ENCODE measurements around the gene OR10J1.
"Not testable (repeated sequence)": the region's sequence is repeated elsewhere in the genome, so short reads cannot be mapped to it uniquely, and the experiment has no call there.

OR10J1 gene

DNA sequence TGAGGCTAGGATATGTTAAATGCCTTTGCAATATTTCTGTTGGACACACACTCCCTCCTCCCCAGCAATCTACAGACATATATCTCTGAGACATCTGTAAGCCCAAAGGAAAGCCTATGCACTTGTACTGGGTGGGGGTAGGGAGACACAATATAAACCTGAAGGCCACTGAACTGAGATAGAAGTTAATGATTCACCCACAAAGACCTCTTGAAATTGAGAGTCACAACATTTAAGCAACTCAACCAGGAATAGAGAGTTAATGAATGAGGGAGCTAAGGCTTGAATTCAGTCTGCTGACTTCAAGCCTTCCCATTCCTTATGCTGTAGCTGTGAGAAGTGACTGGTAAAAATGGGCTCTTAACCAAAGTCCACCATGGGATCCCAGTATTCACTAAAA lies 5.0 kb downstream of the OR10J1 start:
- TF ChIP-seq, protein P1, sequence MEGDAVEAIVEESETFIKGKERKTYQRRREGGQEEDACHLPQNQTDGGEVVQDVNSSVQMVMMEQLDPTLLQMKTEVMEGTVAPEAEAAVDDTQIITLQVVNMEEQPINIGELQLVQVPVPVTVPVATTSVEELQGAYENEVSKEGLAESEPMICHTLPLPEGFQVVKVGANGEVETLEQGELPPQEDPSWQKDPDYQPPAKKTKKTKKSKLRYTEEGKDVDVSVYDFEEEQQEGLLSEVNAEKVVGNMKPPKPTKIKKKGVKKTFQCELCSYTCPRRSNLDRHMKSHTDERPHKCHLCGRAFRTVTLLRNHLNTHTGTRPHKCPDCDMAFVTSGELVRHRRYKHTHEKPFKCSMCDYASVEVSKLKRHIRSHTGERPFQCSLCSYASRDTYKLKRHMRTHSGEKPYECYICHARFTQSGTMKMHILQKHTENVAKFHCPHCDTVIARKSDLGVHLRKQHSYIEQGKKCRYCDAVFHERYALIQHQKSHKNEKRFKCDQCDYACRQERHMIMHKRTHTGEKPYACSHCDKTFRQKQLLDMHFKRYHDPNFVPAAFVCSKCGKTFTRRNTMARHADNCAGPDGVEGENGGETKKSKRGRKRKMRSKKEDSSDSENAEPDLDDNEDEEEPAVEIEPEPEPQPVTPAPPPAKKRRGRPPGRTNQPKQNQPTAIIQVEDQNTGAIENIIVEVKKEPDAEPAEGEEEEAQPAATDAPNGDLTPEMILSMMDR (IDR thresholded peaks at IDR 0.05; ENCODE audit: insufficient read depth, low read length, missing control alignments), result no peak
- POLR2A ChIA-PET, result no interaction called here
- CTCF ChIA-PET, result no interaction called here
- H3K4me3 ChIP-seq (ENCODE audit: low read depth, low read length), result no peak overlapping the region
- DNase-seq (ENCODE audit: low read depth, low spot score), result no peak

DNA sequence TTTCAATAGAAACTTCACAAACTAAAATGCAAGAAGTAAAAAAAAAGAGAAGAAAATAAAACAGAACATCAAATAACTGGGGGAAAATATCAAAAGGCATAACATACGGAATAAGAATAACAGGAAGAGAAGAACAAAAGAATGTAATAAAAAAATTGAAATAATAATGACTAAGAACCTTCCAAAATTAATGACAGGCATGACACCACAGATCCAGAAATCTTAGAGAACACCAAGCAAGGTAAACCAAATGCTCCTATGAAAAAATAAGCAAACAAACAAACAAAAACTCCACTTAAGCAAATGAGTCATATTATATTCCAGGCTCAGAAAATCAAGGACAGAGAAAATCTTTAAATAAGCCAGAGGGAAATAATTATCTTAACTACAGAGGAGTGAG lies 8.7 kb downstream of the OR10J1 start:
- no peak overlapping the region for H3K4me3 ChIP-seq (ENCODE audit: low read depth, low read length)
- TF ChIP-seq, protein P1 (IDR thresholded peaks at IDR 0.05; ENCODE audit: insufficient read depth, low read length, missing control alignments), result no peak
- ChIA-PET POLR2A (no interaction called here), CTCF (no interaction called here)
- DNase-seq (ENCODE audit: low read depth, low spot score), result no peak

DNA sequence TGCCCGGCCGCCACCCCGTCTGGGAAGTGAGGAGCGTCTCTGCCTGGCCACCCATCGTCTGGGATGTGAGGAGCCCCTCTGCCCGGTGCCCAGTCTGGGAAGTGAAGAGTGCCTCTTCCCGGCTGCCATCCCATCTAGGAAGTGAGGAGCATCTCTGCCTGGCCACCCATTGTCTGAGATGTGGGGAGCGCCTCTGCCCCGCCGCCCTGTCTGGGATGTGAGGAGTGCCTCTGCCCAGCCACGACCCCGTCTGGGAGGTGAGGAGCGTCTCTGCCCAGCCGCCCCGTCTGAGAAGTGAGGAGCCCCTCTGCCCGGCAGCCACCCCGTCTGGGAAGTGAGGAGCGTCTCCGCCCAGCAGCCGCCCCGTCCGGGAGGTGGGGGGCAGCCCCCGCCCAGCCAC lies 10.1 kb downstream of the OR10J1 start:
- H3K4me3 ChIP-seq (ENCODE audit: low read depth, low read length); CTCF ChIA-PET; POLR2A ChIA-PET; DNase-seq (ENCODE audit: low read depth, low spot score): not testable (repeated sequence)

DNA sequence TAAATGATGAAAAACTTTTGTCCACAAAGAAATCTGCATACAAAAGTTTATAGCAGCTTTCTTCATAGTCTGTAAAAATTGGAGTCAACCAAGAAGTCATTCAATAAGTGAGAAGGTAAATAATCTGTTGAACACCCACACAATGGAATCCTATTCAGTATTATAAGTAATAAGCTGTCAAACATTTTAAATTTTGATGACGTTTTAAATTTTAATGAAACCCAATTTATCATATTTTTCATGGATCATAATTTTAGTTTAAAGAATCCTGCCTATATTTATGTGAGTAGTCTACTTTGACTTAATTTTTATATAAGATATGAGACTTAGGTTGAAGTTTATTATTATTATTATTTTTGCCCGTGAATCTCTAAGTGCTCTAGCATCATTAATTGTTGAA lies 20.0 kb downstream of the OR10J1 start:
- ChIA-PET POLR2A (no interaction called here), CTCF (no interaction called here)
- TF ChIP-seq, protein P1 (IDR thresholded peaks at IDR 0.05; ENCODE audit: insufficient read depth, low read length, missing control alignments), result no peak
- H3K4me3 ChIP-seq (ENCODE audit: low read depth, low read length), result no peak overlapping the region
- no peak for DNase-seq (ENCODE audit: low read depth, low spot score)

DNA sequence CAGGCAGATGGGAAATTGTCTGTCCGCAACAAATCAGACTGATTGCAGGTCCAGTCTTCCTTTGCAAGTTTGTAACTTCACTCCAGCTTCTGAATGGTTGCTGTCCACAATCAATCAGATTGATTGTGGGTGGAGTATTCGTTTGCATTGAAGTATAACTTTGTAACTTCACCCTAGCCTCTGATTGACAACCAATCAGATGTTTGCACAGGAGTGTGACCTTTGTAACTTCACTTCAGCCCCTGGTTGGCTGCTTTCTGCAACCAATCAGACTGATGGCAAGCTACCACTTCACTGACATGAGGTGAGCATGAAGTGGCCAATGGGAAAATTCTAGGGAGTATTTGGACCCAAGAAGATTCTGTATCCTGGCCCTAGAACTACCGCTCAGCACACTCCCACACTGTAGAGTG lies 25.7 kb downstream of the OR10J1 start:
- CTCF ChIA-PET, result no interaction called here
- POLR2A ChIA-PET, result no interaction called here
- DNase-seq (ENCODE audit: low read depth, low spot score), result no peak
- TF ChIP-seq, protein P1 (IDR thresholded peaks at IDR 0.05; ENCODE audit: insufficient read depth, low read length, missing control alignments), result no peak
- no peak overlapping the region for H3K4me3 ChIP-seq (ENCODE audit: low read depth, low read length)

DNA sequence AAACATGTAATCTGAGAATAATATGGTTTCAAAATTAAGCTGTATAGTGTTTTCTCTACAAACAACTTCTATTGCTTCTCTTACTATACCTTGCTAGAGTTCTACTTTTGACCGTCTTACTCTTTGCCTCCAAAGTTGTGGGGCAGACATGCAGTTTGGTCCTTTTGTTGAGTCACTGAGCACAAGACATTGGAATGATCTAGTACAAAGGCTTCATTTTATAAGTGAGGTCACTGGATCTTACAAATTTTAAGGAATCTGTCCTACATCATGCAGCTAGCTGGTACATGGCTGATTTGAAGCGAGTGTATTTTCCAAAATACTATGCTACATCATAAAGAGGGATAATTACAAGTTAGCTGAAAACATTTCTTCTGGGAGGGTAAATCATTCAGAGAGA lies 28.8 kb downstream of the OR10J1 start:
- H3K4me3 ChIP-seq (ENCODE audit: low read depth, low read length), result no peak overlapping the region
- TF ChIP-seq, protein P1 (IDR thresholded peaks at IDR 0.05; ENCODE audit: insufficient read depth, low read length, missing control alignments), result no peak
- ChIA-PET POLR2A (no interaction called here), CTCF (no interaction called here)
- DNase-seq (ENCODE audit: low read depth, low spot score), result no peak

DNA sequence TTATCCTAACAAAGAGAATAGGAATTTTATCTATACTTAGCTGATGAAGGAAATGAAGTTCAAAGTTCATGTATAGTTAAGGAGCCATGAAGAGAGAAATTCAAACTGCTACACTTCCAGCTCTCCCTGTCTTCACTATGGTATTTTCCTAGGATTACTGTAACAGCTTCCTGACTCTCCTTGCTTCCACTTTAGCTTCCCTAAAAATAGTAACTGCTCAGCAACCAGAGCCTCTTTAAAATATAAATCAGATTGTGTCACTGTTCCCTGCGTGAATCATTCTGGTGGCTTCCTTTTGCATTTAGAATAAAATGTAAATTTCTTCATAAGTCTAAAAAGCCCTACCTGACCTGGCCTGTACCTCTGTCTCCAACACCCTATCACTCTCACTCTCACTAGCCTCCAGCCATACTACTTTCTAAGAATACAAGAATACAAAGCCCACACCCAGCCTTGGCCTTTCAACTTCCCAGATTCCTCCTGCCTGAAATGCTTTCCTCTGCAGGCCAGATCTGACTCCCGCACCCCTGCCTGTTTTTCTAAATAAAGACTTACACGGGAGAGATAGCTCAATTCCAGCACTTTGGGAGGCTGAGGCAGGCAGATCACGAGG lies 30.5 kb downstream of the OR10J1 start:
- CTCF ChIA-PET, result interaction anchor here (1.2 kb wide), 1 partner anchor 467 kb away, joined by 3 read pairs; no protein-coding TSS in a partner anchor
- DNase-seq (ENCODE audit: low read depth, low spot score), result no peak

More for the DNA sequence above, 30.5 kb downstream of the OR10J1 start:
- TF ChIP-seq, protein P1 (IDR thresholded peaks at IDR 0.05; ENCODE audit: insufficient read depth, low read length, missing control alignments), result no peak
- POLR2A ChIA-PET, result no interaction called here
- H3K4me3 ChIP-seq (ENCODE audit: low read depth, low read length), result no peak overlapping the region

Measured in AG04449 (cell line).